Lower leg skin (tissue), 4 donors: ENCODE data around the gene C15orf39. TPM values are rescaled to one million over a fixed set of nuclear protein-coding genes. Genes with fewer than 3 reads are reported as not detected.

Experiments used
- DNase-seq, 2 donors: peaks; one replicate each; pipeline ENCODE4 v3.0.0-alpha.2; 2019; ENCODE audit warnings: low spot score in 2 of 2
- H3K4me3 ChIP-seq: fragments of 200-600 bp; sonication (generic); 2 replicates; pipeline ENCODE4 v1.5.1; 2017; ENCODE audit warnings: mild to moderate bottlenecking, low read depth; ENCODE audit not compliant: poor library complexity, severe bottlenecking
- POLR2A ChIP-seq, 2 donors: fragments of 450-650 bp; IDR thresholded peaks; one replicate each; pipeline ENCODE4 v1.6.1; 2016 to 2017; ENCODE audit warnings: antibody characterized with exemption in 2 of 2, mild to moderate bottlenecking in 1 of 2, moderate library complexity in 1 of 2
- WGBS, 2 donors: methylation state at CpG; one replicate each; pipeline ENCODE4 v1.1.5; 2018; 5-methylcytosine and 5-hydroxymethylcytosine counted together
- intact Hi-C: fragments of 100-400 bp; cut with DNase I; formaldehyde crosslinking; loops from one replicate; pipeline ENCODE4 v1.15.0; 2023; ENCODE audit warnings: low total_unique reads
- total RNA-seq, 4 donors: library from RNA; depleted of rRNA; stranded (reverse); fragments of >200 nt; gene quantifications; one replicate each; pipeline ENCODE4 v1.1.0, GENCODE V29; 2016
- TF ChIP-seq, protein P1 (sequence below), 3 donors: fragments of 450-650 bp; IDR thresholded peaks; one replicate each; pipeline ENCODE4 v1.5.1; 2016; ENCODE audit warnings: antibody characterized with exemption in 3 of 3, mild to moderate bottlenecking in 3 of 3, moderate library complexity in 2 of 3

The C15orf39 gene
- total RNA-seq, 4 donors from 2014 or later, result 21.9 to 29.3 (median 26.1) TPM

- peak; percentile 51 to 92 for DNase-seq
- WGBS, 2 donors, result 6 to 19% methylated on average over 14 to 21 of the region's 21 CpGs
- peak overlapping the region; percentile 36 for H3K4me3 ChIP-seq
- intact Hi-C loops, result no loop called here
- TF ChIP-seq, protein P1, sequence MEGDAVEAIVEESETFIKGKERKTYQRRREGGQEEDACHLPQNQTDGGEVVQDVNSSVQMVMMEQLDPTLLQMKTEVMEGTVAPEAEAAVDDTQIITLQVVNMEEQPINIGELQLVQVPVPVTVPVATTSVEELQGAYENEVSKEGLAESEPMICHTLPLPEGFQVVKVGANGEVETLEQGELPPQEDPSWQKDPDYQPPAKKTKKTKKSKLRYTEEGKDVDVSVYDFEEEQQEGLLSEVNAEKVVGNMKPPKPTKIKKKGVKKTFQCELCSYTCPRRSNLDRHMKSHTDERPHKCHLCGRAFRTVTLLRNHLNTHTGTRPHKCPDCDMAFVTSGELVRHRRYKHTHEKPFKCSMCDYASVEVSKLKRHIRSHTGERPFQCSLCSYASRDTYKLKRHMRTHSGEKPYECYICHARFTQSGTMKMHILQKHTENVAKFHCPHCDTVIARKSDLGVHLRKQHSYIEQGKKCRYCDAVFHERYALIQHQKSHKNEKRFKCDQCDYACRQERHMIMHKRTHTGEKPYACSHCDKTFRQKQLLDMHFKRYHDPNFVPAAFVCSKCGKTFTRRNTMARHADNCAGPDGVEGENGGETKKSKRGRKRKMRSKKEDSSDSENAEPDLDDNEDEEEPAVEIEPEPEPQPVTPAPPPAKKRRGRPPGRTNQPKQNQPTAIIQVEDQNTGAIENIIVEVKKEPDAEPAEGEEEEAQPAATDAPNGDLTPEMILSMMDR (IDR thresholded peaks at IDR 0.05), result no peak
- no peak for TF ChIP-seq POLR2A (IDR thresholded peaks at IDR 0.05)
Measured at GRCh38 chr15:75200765-75201615, 692 bp upstream of the C15orf39 start.

- TF ChIP-seq, protein P1 (IDR thresholded peaks at IDR 0.05), result no peak
- no peak for TF ChIP-seq POLR2A (IDR thresholded peaks at IDR 0.05)
- intact Hi-C loops, result no loop called here
- WGBS, 2 donors, result 0 to 3% methylated on average over 20 to 26 of the region's 71 CpGs
- peak overlapping the region; percentile 85 for H3K4me3 ChIP-seq
- DNase-seq, result peak; percentile 78 to 96
Measured at GRCh38 chr15:75202251-75203016, 752 bp downstream of the C15orf39 start.

DNA sequence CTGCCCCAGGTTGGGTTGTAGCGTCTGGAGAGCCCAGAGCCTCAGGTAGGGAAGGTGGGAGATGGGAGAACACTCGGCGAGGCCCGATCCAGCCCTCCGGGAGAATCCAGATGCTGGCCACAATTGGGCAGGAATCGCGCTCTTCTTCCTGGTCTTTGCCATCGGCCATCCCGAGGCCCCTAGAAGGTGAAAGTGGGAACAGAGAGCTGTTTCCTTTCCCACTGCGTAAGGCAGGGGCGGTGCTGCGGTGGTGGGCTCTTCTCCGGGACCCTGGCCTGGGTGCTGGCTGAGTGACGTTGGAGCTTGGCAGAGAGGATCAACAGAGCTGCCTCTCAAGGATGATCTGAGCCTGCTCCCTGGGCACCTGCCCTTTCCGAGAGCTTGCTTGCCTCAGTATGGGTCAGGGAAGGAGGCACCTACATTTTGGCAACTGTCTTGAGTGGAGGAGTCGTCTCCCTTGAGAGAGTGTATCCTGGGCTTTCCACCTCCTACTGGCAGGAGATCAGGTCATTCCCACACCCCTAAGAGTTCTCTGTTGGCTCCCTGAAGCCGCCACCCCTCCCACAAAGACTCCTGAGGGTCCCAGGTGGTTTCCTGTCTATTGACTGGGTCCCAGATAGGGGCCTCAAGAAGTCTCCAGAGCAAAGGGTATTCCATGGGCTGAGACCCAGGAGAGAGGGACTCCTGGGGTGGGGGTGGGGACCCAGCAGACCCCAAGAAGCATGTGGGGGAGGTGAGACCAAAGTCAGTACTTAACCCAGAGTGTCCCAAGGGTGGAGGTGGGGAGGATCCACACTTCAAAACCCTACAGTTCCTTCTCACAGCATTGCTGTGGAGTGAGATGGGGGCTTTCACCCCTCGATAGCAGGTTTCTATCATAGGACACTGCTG is 1.6 kb downstream of the C15orf39 start:
- no peak for TF ChIP-seq POLR2A (IDR thresholded peaks at IDR 0.05)
- TF ChIP-seq, protein P1 (IDR thresholded peaks at IDR 0.05), result no peak
- 7 to 17% methylated on average over 18 of the region's 18 CpGs for whole genome bisulfite sequencing, 2 donors
- intact Hi-C loops, result no loop called here
- no peak for DNase-seq
- peak overlapping the region; percentile 85 for H3K4me3 ChIP-seq

GRCh38 chr15:75203908-75204263 is 2.2 kb downstream of the C15orf39 start:
- DNase-seq, result no peak
- intact Hi-C loops, result loop anchor here (2.0 kb wide), 1 partner anchor 175 kb away; no protein-coding TSS in a partner anchor
- TF ChIP-seq, protein P1 (IDR thresholded peaks at IDR 0.05), result no peak
- no peak for TF ChIP-seq POLR2A (IDR thresholded peaks at IDR 0.05)
- 10 to 25% methylated on average over 1 of the region's 1 CpG for WGBS, 2 donors
- no peak overlapping the region for H3K4me3 ChIP-seq

- 6% methylated on average over 9 to 10 of the region's 10 CpGs for WGBS, 2 donors
- intact Hi-C loops, result loop anchor here (2.0 kb wide), 1 partner anchor 176 kb away; no protein-coding TSS in a partner anchor
- TF ChIP-seq, protein P1 (IDR thresholded peaks at IDR 0.05), result peak in 1 of 3 donors; percentile 83
- TF ChIP-seq POLR2A (IDR thresholded peaks at IDR 0.05), result no peak
- no peak overlapping the region for H3K4me3 ChIP-seq
- DNase-seq, result peak; percentile 92 to 98
Measured at GRCh38 chr15:75204340-75205063, 2.8 kb downstream of the C15orf39 start.
